Vagina (tissue), 2 donors: ENCODE results near the gene CDH13.

Experiments
- CTCF ChIP-seq, 3 experiments: fragments of 450-650 bp in 2 of 3; fragments of 200-600 bp in 1 of 3; sonication (generic) in 1 of 3; IDR thresholded peaks; one replicate each; pipeline ENCODE4 v1.5.1; 2017 to 2019; ENCODE audit warnings: antibody characterized with exemption in 3 of 3, mild to moderate bottlenecking in 2 of 3, moderate library complexity in 2 of 3
- POLR2A ChIP-seq, 2 donors: fragments of 450-650 bp; IDR thresholded peaks; one replicate each; pipeline ENCODE4 v1.6.1; 2017; ENCODE audit warnings: antibody characterized with exemption in 2 of 2, mild to moderate bottlenecking in 2 of 2, moderate library complexity in 2 of 2
- POLR2AphosphoS5 ChIP-seq, 2 donors: sonication (generic); formaldehyde crosslinking; IDR thresholded peaks; one replicate each; pipeline ENCODE4 v1.9.0; 2017; ENCODE audit warnings: antibody characterized with exemption in 2 of 2, mild to moderate bottlenecking in 2 of 2, low read depth in 1 of 2; ENCODE audit not compliant: insufficient read depth in 1 of 2

GRCh38 chr16:83586461-83587200 is 959.9 kb downstream of the CDH13 start:
- TF ChIP-seq CTCF (IDR thresholded peaks at IDR 0.05) (no peak), POLR2A (IDR thresholded peaks at IDR 0.05) (no peak), POLR2AphosphoS5 (IDR thresholded peaks at IDR 0.05; ENCODE audit: insufficient read depth in 1 of 2, low read depth in 1 of 2) (no peak)
